GM18511 (cell line): ENCODE data around the gene PKN1.

Experiments used
- ATAC-seq: cut with Tn5 transposase; IDR thresholded peaks from one replicate; pipeline ENCODE4 v1.9.1; 2021; ENCODE audit warnings: mild to moderate bottlenecking, moderate library complexity; ENCODE audit not compliant: unreplicated experiment

The PKN1 gene

DNA sequence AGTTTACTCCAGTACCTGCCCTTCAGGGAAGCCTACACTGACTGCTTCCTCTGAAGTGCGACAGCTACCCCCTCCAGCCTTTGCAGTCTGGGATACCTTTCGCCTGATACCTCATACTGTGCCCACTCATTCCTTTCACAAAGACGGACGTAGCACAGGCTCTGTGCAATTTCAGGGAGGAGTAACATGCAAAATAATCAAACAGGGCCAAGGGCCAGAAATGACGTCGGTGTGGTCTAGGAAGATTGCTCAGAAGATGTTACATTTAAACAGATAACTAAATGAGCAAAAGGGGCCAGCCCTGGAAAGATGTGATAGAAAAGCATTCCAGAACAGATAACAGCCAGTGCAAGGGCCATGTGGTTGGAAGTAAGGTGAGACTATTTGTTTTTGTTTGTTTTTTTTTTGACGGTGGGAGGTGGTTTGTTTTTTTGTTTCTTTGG is 7.4 kb upstream of the PKN1 start:
- no peak for ATAC-seq

GRCh38 chr19:14427461-14427860 is 5.6 kb upstream of the PKN1 start:
- ATAC-seq: no peak

- no peak for ATAC-seq
Observed at GRCh38 chr19:14428882-14429416, 4.2 kb upstream of the PKN1 start.

- no peak for ATAC-seq
Observed at GRCh38 chr19:14430712-14431111, 2.4 kb upstream of the PKN1 start.

DNA sequence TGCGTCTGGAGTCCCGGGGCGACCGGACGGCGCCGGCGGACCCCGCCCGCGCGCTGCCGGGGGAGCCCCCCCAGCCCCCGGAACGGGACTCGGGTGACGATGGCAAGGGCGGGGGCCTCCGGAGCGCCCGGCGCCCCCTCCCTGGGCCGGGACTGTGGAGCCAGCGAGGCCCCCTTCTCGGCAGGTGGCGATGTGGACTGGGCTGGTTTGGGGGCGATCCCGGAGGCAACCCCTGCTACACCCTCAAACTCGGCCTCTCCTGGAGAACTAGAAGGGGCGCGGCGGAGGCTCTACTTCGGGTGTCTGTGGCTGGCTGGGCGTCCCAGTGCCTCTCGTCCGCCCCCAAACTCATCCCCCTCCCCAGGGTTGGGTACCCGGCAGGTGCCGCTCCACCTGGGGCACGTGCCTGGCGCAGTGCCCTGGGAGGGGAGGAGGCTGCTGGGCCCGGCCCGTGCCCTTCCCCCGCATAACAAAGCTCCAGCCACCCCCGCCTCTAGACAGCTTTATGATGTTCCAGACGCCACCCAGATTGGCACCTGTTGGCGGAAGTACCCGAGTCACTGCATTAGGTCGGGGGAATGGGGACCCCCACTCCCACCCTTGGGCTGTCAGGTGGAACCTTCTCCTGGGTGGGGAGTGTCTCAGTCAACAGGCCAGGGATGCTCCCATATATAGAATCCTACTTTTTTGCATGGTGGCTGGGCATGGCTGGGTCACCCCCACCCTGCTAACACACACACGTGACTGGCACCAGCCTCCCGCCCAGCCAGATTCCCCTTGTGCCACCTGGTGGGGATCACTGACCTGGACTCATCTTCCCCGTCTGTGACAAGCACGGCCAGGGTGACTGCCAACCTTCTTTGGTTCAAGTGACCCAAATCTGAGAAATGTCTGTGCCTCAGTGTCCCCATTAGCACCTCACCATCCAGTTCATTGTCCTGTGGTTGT is 722 bp downstream of the PKN1 start:
- peak; percentile 28 for ATAC-seq

DNA sequence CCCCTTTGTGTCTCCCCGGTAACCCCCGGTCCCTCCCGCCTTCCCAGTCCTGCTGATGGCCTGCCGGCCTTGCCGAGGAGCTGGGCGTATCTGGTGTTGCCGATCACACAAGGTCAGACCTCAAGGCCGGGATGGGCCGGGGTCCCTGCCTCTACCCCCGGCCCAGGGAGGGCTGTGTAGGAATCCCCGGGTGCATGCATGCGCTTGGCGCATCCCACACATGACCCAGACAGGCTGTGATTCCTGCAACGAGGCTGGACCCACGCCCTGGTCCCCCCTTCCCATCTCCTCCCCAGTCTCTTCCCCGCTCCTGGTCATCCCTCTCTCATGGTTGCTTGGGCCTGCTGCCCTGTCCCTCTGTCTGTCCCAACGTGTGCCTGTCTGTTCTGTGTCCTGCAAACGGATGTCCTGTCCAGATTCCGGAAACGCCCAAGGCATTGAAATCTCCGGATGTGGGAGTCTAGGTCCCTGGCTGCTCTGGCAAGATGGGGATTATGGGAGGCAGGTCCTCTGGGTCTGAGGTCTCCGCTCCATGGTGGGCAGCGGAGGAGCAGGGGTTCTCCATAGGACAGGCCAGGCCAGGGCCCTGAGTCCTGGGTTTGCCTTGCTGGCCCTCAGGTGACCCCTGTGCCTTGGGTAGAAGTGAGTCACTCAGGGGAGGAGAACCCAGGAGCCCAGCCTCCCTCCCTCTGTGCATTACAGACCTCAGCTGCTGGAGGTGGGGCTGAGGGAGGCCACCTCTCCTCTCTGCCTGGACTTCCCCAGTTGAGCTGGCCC is 1.6 kb downstream of the PKN1 start:
- no peak for ATAC-seq

DNA sequence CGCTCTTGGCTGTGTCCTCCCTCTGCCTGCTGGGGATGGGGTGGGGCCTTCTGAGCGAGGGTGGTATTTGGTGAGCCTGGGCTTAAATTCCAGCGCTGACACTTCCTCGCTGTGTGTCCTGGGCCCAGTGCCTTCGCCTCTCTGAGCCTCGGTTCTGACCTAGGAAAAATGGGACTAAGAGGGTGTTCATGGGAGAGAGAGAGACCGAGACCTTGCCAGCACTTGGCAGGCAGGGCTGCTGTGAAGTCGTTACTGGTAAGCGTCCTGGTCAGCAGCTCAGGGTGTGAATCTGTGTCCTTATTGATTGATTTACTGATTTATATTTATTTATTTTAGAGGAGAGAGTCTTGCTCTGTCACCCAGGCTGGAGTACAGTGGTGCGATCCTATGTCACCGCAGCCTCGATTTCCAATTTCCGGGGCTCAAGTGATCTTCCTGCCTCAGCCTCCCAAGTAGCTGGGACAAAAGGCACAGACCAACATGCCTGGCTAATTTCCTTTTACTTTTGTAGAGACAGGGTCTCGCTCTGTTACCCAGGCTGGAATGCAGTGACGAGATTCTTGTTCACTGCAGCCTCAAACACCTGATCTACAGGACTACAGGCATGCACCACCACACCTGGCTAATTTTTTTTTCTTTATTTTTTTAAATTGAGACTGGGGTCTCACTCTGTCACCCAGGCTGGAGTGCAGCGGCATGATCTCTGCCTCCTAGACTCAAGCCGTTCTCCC is 2.4 kb downstream of the PKN1 start:
- no peak for ATAC-seq

GRCh38 chr19:14437578-14438140 is 4.6 kb downstream of the PKN1 start:
- no peak for ATAC-seq

GRCh38 chr19:14439014-14439413 is 5.9 kb downstream of the PKN1 start:
- ATAC-seq: no peak

DNA sequence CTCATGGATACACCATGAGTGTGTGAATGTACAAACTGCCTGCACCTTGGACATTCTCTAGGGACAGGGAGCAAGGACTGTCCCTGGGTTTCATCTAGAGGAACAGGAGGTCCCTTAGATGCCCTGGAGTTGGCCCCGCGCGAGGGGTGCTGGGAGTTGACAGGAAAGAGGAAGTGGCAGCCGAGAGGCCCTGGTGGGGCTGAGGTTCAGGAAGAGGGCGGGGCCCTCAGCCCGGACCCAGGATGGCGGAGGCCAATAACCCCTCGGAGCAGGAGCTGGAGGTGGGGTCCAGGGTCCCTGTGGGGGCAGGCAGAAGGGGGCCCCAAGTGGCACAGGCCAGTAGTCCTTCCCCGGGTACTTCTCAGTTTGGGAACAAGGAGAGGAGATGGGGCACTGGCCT is 6.9 kb downstream of the PKN1 start:
- peak; percentile 87 for ATAC-seq

DNA sequence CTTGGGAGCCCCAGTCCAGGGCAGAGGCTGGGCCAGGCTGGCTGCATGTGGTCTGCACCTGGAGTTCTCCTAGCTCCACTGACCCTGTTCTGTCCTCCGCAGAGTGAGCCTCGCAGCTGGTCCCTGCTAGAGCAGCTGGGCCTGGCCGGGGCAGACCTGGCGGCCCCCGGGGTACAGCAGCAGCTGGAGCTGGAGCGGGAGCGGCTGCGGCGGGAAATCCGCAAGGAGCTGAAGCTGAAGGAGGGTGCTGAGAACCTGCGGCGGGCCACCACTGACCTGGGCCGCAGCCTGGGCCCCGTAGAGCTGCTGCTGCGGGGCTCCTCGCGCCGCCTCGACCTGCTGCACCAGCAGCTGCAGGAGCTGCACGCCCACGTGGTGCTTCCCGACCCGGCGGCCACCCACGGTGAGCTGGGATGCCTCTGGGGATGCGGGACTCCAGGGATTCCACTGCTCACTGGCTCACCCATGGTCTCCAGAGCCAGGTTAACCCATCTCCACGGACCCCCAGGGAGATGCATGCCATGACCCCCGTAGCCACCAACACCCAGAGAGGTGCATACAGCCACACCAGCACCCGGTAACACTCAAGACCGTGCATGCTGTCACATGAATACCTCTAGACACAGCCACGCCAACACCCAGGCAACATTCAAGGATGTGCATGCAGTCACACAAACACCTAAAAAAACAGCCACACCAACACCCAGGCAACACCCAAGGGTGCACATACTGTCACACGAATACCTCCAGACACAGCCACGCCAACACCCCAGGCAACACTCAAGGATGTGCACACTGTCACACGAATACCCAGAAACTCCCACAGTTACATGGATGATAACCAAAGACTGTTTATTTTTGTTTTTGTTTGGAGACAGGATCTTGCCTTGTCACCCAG is 8.2 kb downstream of the PKN1 start:
- no peak for ATAC-seq

DNA sequence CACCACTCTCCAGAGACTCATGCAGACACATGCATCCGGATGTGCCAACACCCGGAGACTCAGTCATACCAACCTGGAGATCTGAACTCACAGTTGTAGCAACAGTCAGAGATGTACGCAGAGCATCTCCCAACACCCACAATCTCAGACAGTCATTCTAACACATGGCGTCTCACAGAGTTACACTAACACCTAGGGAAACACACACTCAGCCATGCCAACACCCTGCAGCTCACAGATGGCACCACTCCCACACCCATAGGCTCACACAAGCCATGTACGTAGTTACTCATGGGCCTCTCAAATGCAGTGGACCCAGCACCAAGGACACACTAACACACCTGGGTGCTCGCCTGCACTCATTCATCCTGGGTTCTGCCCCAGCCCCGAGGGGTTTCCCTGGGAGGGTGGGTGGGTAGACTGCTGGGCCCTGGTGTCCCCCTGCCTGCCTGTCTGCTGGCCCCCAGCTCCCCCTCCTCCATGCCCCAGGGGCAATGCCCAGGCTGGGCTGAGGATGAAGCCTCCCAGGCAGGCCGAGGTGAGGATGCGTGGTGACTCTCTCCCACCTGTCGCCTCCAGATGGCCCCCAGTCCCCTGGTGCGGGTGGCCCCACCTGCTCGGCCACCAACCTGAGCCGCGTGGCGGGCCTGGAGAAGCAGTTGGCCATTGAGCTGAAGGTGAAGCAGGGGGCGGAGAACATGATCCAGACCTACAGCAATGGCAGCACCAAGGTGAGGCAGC is 10.0 kb downstream of the PKN1 start:
- ATAC-seq: no peak

DNA sequence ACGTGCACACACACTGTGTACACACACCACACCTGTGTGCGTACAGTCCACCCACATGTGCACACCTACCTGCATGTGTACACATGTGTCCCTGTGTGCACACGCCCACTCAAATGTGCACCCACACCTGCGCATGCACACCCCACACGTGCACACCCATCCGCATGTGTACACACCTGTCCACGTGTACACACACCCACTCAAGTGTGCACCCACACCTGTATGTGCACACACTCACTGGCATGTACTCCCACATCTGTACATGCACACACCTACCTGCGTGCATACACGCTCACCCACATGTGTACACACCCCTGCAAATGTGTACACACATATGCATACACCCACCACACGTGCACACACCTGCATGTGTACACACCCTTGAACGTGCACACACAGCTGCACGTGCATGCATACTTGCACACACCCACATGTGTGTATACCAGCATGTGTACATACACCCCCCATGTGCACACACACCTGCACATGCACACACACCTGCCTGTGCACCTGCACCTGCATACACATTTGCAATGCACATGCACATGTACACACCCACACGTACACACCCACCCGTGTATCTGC is 10.6 kb downstream of the PKN1 start:
- no peak for ATAC-seq

DNA sequence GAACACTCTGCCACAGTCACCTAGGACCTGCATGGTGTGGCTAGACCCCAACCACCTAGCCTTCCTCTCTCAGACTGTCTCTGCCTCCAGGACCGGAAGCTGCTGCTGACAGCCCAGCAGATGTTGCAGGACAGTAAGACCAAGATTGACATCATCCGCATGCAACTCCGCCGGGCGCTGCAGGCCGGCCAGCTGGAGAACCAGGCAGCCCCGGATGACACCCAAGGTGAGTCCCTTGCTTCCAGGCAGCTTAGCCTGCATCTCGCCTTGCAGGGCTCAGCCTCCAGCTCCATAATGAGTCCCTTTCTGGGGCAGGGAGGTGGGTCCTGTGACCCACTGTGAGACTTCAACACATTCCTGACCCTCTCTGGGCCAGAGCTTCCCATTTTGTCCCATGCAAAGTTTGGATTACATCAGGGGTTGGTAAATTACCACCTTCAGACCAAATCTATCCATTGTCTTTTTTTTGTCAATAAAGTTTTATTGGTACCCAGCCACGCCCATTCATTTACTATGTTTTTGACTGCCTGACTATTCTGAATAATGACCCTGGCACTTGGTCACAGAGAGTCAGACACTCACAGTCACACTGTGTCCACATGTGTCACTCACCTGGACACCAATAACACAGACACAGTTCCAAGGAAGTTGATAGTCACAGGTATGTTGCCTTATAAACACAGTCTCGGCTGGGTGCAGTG is 13.4 kb downstream of the PKN1 start:
- ATAC-seq: no peak

GRCh38 chr19:14449321-14449720 is 16.2 kb downstream of the PKN1 start:
- ATAC-seq: no peak

DNA sequence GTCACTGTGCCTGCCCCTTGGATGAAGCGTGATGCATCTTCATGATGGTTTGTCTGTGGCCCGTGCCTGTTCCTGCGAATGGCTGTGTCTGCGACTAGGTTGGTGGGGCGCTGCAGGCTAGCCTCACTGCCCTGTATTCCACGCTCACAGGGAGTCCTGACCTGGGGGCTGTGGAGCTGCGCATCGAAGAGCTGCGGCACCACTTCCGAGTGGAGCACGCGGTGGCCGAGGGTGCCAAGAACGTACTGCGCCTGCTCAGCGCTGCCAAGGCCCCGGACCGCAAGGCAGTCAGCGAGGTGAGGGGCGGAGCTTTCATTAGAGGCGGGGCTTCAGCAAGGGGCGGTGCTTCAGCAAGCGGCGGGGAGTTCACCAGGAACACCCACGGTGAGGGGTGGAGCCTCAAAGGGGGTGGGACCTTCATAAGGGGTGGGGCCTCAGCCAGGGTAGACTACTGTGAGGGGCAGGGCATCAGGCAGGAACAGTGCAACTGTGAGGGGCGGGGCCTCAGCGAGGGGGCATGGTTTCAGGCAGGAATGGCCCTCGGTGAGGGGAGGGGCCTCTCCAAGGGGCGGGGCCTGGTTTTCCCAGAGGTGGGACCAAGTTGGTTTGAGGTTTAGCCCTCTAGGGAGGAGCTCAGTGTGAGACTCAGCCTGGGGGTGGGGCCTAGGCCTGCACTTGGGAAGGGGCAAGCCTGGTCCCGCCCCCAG is 17.2 kb downstream of the PKN1 start:
- no peak for ATAC-seq

DNA sequence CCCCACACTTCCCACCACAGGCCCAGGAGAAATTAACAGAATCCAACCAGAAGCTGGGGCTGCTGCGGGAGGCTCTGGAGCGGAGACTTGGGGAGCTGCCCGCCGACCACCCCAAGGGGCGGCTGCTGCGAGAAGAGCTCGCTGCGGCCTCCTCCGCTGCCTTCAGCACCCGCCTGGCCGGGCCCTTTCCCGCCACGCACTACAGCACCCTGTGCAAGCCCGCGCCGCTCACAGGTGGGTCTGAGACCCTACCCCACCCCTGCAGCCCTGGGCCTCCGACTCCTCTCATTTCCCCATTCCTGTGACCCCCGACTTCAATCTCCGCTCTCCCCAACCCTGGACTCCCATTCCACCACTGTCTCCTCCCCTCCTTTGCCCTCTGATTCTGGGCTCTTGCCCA is 17.8 kb downstream of the PKN1 start:
- no peak for ATAC-seq
